Measurements from ENCODE around the gene KCTD1.

GRCh38 chr18:26421503-26421902 lies 126.8 kb downstream of the KCTD1 start:
- TF ChIP-seq EZH2 (IDR thresholded peaks at IDR 0.05; ENCODE audit: borderline replicate concordance, low read depth, low read length, poor library complexity, severe bottlenecking) (no peak), CTCF (conservative IDR thresholded peaks at IDR 0.05; ENCODE audit: low read depth, low read length) (no peak)
